Measurements from ENCODE around the gene RBPJL.

RBPJL gene

DNA sequence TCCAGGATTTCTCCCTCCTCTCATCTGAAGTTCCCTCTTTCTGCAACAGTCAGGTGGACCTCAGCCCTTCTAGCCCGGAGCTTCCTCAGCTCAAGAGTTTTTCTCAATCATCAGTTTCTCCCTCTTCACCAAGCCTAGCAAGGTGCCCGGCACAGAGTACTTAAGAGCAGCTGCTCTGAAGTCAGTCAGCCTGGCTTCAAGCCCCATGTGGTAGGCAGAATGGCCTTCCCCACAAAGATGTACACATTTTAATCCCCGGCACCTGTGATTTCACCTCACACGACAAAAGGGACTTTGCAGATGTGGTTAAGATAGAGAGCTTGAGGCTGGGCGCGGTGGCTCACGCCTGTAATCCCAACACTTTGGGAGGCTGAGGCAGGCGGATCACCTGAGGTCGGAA, 15.1 kb upstream of the RBPJL start:
- H3K4me3 ChIP-seq (replicated peaks; ENCODE audit: low read depth, low read length), result no peak overlapping the region
- DNase-seq (ENCODE audit: extremely low read depth, low read depth), result no peak
- TF ChIP-seq CTCF (IDR thresholded peaks at IDR 0.05; ENCODE audit: low read depth, low read length, missing control alignments), result no peak

GRCh38 chr20:45292343-45292742, 14.3 kb upstream of the RBPJL start:
- H3K4me3 ChIP-seq (replicated peaks; ENCODE audit: low read depth, low read length), result no peak overlapping the region

GRCh38 chr20:45293041-45294002, 13.3 kb upstream of the RBPJL start:
- TF ChIP-seq CTCF (IDR thresholded peaks at IDR 0.05; ENCODE audit: low read depth, low read length, missing control alignments), result peak; percentile 93
- DNase-seq (ENCODE audit: extremely low read depth, low read depth), result no peak
- peak overlapping the region; percentile 49 for H3K4me3 ChIP-seq (replicated peaks; ENCODE audit: low read depth, low read length)

More at GRCh38 chr20:45292343-45292742, 14.3 kb upstream of the RBPJL start:
- TF ChIP-seq CTCF (IDR thresholded peaks at IDR 0.05; ENCODE audit: low read depth, low read length, missing control alignments), result no peak
- no peak for DNase-seq (ENCODE audit: extremely low read depth, low read depth)

DNA sequence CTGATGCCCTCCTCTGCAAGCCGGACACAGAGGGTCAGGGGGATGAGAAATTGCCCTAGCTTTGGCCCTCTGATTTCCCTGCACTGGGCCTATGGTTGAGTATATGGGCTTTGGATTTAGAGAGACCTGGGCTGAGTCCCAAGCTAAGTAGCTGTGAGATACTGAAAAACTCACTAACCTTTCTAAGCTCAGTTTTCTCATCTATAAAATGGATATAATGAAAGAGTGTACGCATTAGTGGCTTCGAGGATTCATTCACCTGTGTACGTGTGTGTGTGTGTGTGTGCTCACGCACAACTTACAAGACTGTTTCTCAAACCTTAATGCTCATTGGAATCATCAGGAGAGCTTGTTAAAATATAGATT, 12.7 kb upstream of the RBPJL start:
- TF ChIP-seq CTCF (IDR thresholded peaks at IDR 0.05; ENCODE audit: low read depth, low read length, missing control alignments), result no peak
- H3K4me3 ChIP-seq (replicated peaks; ENCODE audit: low read depth, low read length), result peak overlapping the region; percentile 49; the same call in 1 of the 2 replicates
- DNase-seq (ENCODE audit: extremely low read depth, low read depth), result no peak

DNA sequence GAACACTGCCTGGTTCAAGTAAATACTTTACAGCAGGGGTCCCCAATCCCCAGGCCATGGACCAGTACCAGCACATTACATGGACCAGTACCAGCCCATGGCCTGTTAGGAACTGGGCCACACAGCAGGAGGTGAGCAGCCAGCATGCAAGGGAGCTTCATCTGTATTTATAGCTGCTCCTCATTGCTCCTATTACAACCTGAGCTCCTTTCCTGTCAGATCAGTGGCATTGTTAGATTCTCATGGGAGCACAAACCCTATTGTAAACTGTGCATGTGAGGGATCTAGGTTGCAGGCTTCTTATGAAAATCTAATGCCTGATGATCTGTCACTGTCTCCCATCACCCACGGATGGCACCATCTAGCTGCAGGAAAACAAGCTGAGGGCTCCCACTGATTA, 12.0 kb upstream of the RBPJL start:
- DNase-seq (ENCODE audit: extremely low read depth, low read depth), result no peak
- no peak for TF ChIP-seq CTCF (IDR thresholded peaks at IDR 0.05; ENCODE audit: low read depth, low read length, missing control alignments)
- H3K4me3 ChIP-seq (replicated peaks; ENCODE audit: low read depth, low read length), result no peak overlapping the region

- H3K4me3 ChIP-seq (replicated peaks; ENCODE audit: low read depth, low read length), result no peak overlapping the region
- no peak for TF ChIP-seq CTCF (IDR thresholded peaks at IDR 0.05; ENCODE audit: low read depth, low read length, missing control alignments)
- no peak for DNase-seq (ENCODE audit: extremely low read depth, low read depth)
These were observed 8.7 kb upstream of the RBPJL start for GRCh38 chr20:45297786-45298497.
